Ascending aorta (tissue), 2 donors: Measurements from ENCODE around the gene SHB. TPM values are rescaled to one million over a fixed set of nuclear protein-coding genes. Genes with fewer than 3 reads are reported as not detected.
"Not testable (repeated sequence)": the region's sequence is repeated elsewhere in the genome, so short reads cannot be mapped to it uniquely, and the experiment has no call there.

Experiments used
- DNase-seq, 2 donors: peaks; one replicate each; pipeline ENCODE4 v3.0.0-alpha.2; 2019; ENCODE audit warnings: low spot score in 2 of 2
- H3K27ac ChIP-seq, 2 donors: fragments of 200-600 bp; sonication (generic); one replicate each; pipeline ENCODE4 v1.5.1; 2016 to 2017; ENCODE audit warnings: mild to moderate bottlenecking in 1 of 2
- H3K27me3 ChIP-seq: fragments of 200-600 bp; sonication (generic); one replicate; pipeline ENCODE4 v1.5.1; 2017
- H3K36me3 ChIP-seq, 2 donors: fragments of 200-600 bp; sonication (generic); one replicate each; pipeline ENCODE4 v1.5.1; 2016
- H3K4me1 ChIP-seq, 2 donors: fragments of 200-600 bp; sonication (generic); one replicate each; pipeline ENCODE4 v1.5.1; 2016 to 2017; ENCODE audit warnings: mild to moderate bottlenecking in 1 of 2
- H3K4me3 ChIP-seq, 2 donors: fragments of 200-600 bp; sonication (generic); one replicate each; pipeline ENCODE4 v1.5.1; 2016 to 2017; ENCODE audit warnings: mild to moderate bottlenecking in 1 of 2
- H3K9me3 ChIP-seq, 2 donors: fragments of 200-600 bp; sonication (generic); one replicate each; pipeline ENCODE4 v1.5.1; 2016
- CTCF ChIP-seq, 3 experiments: fragments of 200-600 bp in 2 of 3; fragments of 450-650 bp in 1 of 3; sonication (generic) in 2 of 3; IDR thresholded peaks; one replicate each; pipeline ENCODE4 v1.5.1; 2016 to 2019; ENCODE audit warnings: antibody characterized with exemption in 3 of 3, mild to moderate bottlenecking in 1 of 3, moderate library complexity in 1 of 3
- intact Hi-C: fragments of 100-400 bp; cut with DNase I; formaldehyde crosslinking; loops from one replicate; pipeline ENCODE4 v1.15.1; 2023
- total RNA-seq: library from RNA; depleted of rRNA; stranded (reverse); fragments of >200 nt; gene quantifications from one replicate; pipeline ENCODE4 v1.1.0, GENCODE V29; 2016

Gene SHB
- total RNA-seq, 1 donor from 2014 or later, result 77.8 TPM

- Histone ChIP-seq H3K4me1 (no peaks in the 10 kb centered on the region), H3K4me3 (no peak overlapping the region), H3K36me3 (peaks cover 18 to 21% of the 10 kb centered on the region in 2 donors), H3K27ac (no peak overlapping the region), H3K9me3 (no peaks in the 10 kb centered on the region), H3K27me3 (no peaks in the 10 kb centered on the region)
- no peak for TF ChIP-seq CTCF (IDR thresholded peaks at IDR 0.05)
- intact Hi-C loops, result no loop called here
- peak in 1 of 2 donors; percentile 58 for DNase-seq
Observed at GRCh38 chr9:37914701-37915358, 154.2 kb downstream of the SHB start.

GRCh38 chr9:37914154-37914551 is 154.9 kb downstream of the SHB start:
- no peak for DNase-seq
- H3K36me3 ChIP-seq, result peaks cover 12 to 19% of the 10 kb centered on the region in 2 donors
- H3K9me3 ChIP-seq, result no peaks in the 10 kb centered on the region
- H3K4me1 ChIP-seq, result no peaks in the 10 kb centered on the region
- no peak overlapping the region for H3K27ac ChIP-seq
- intact Hi-C loops, result no loop called here
- no peak overlapping the region for H3K4me3 ChIP-seq
- TF ChIP-seq CTCF (IDR thresholded peaks at IDR 0.05), result no peak
- H3K27me3 ChIP-seq, result no peaks in the 10 kb centered on the region

GRCh38 chr9:37913480-37914153 is 155.4 kb downstream of the SHB start:
- TF ChIP-seq CTCF (IDR thresholded peaks at IDR 0.05), result peak; percentile 91 to 99 (median 95)
- no peaks in the 10 kb centered on the region for H3K4me1 ChIP-seq
- H3K27ac ChIP-seq, result no peak overlapping the region
- H3K27me3 ChIP-seq, result no peaks in the 10 kb centered on the region
- H3K4me3 ChIP-seq, result no peak overlapping the region
- peaks cover 7 to 15% of the 10 kb centered on the region in 2 donors for H3K36me3 ChIP-seq
- intact Hi-C loops, result loop anchor here (1.0 to 2.0 kb wide), 3 partner anchors 175 to 450 kb away; no protein-coding TSS in a partner anchor
- no peaks in the 10 kb centered on the region for H3K9me3 ChIP-seq
- DNase-seq, result peak; percentile 41 to 90

- Histone ChIP-seq H3K27ac (no peak overlapping the region), H3K27me3 (no peaks in the 10 kb centered on the region), H3K36me3 (peaks cover 2 to 3% of the 10 kb centered on the region in 2 donors)
Observed at GRCh38 chr9:37911271-37911681, 157.8 kb downstream of the SHB start.

GRCh38 chr9:37910271-37910670 is 158.8 kb downstream of the SHB start:
- Histone ChIP-seq H3K4me1 (no peaks in the 10 kb centered on the region), H3K36me3 (no peaks in the 10 kb centered on the region), H3K27ac (no peak overlapping the region), H3K27me3 (no peaks in the 10 kb centered on the region), H3K9me3 (no peaks in the 10 kb centered on the region), H3K4me3 (no peak overlapping the region)
- TF ChIP-seq CTCF (IDR thresholded peaks at IDR 0.05), result no peak
- no peak for DNase-seq
- intact Hi-C loops, result no loop called here

More at GRCh38 chr9:37911271-37911681, 157.8 kb downstream of the SHB start:
- Histone ChIP-seq H3K9me3 (no peaks in the 10 kb centered on the region), H3K4me1 (no peaks in the 10 kb centered on the region), H3K4me3 (no peak overlapping the region)
- TF ChIP-seq CTCF (IDR thresholded peaks at IDR 0.05), result no peak
- no peak for DNase-seq
- intact Hi-C loops, result no loop called here

GRCh38 chr9:37909836-37910235 is 159.2 kb downstream of the SHB start:
- intact Hi-C loops, result loop anchor here (10.0 kb wide), 3 partner anchors 125 to 515 kb away; partner anchors contain the start of genes ALDH1B1, EXOSC3 and IGFBPL1
- not testable (repeated sequence) for H3K27me3 ChIP-seq, H3K4me3 ChIP-seq, H3K9me3 ChIP-seq, H3K36me3 ChIP-seq, H3K27ac ChIP-seq, DNase-seq, H3K4me1 ChIP-seq
